Tibial nerve (tissue), 4 donors: Measurements from ENCODE around the gene DHX57. TPM values are rescaled to one million over a fixed set of nuclear protein-coding genes. Genes with fewer than 3 reads are reported as not detected.
A peak's percentile ranks its signal among the peaks of the same experiment; 100 is the strongest.

Source experiments
- DNase-seq, 2 donors: peaks; one replicate each; pipeline ENCODE4 v3.0.0-alpha.2; 2019; ENCODE audit warnings: low spot score in 2 of 2
- H3K27ac ChIP-seq, 4 donors: fragments of 200-600 bp; sonication (generic) in 3 of 4; one replicate each; pipeline ENCODE4 v1.5.1; 2017 to 2019; ENCODE audit warnings: mild to moderate bottlenecking in 1 of 4
- H3K27me3 ChIP-seq, 2 donors: fragments of 200-600 bp; sonication (generic) in 1 of 2; one replicate each; pipeline versions ENCODE4 v1.5.1 to v1.6.0; 2017 to 2019
- H3K36me3 ChIP-seq, 3 donors: fragments of 200-600 bp; sonication (generic); one replicate each; pipeline ENCODE4 v1.5.1; 2018 to 2019
- H3K4me1 ChIP-seq, 4 donors: fragments of 200-600 bp; sonication (generic) in 3 of 4; one replicate each; pipeline ENCODE4 v1.5.1; 2017 to 2019
- H3K4me3 ChIP-seq, 4 donors: fragments of 200-600 bp; sonication (generic) in 3 of 4; one replicate each; pipeline ENCODE4 v1.5.1; 2017 to 2019; ENCODE audit warnings: mild to moderate bottlenecking in 1 of 4, moderate library complexity in 1 of 4
- H3K9me3 ChIP-seq, 4 donors: fragments of 200-600 bp; sonication (generic) in 3 of 4; one replicate each; pipeline ENCODE4 v1.5.1; 2017 to 2019
- EP300 ChIP-seq, 2 donors: sonication (generic); formaldehyde crosslinking; IDR thresholded peaks; one replicate each; pipeline ENCODE4 v1.6.1; 2017; ENCODE audit warnings: antibody characterized with exemption in 2 of 2, mild to moderate bottlenecking in 1 of 2
- POLR2A ChIP-seq, 2 donors: fragments of 450-650 bp; IDR thresholded peaks; one replicate each; pipeline ENCODE4 v1.6.1; 2017; ENCODE audit warnings: antibody characterized with exemption in 2 of 2, mild to moderate bottlenecking in 2 of 2, moderate library complexity in 2 of 2
- WGBS, 2 donors: methylation state at CpG; one replicate each; pipeline ENCODE4 v1.1.5; 2018; 5-methylcytosine and 5-hydroxymethylcytosine counted together
- total RNA-seq, 4 donors: library from RNA; depleted of rRNA; stranded (reverse); fragments of >200 nt; gene quantifications; one replicate each; pipeline ENCODE4 v1.1.0, GENCODE V29; 2016
- TF ChIP-seq, protein P1 (sequence below), 5 experiments: fragments of 200-600 bp in 3 of 5; fragments of 450-650 bp in 2 of 5; sonication (generic) in 3 of 5; IDR thresholded peaks; one replicate each; pipeline ENCODE4 v1.5.1; 2016 to 2019; ENCODE audit warnings: antibody characterized with exemption in 5 of 5, mild to moderate bottlenecking in 3 of 5, moderate library complexity in 2 of 5

Gene DHX57
- total RNA-seq, 4 donors from 2014 or later: 11.1 to 22.0 (median 13.4) TPM

GRCh38 chr2:38751596-38752410 is 123.9 kb downstream of the DHX57 start:
- H3K4me1 ChIP-seq: peaks cover 0 to 57% (median 20%) of the 10 kb centered on the region in 4 donors
- no peaks in the 10 kb centered on the region for H3K27me3 ChIP-seq
- no peak for TF ChIP-seq POLR2A (IDR thresholded peaks at IDR 0.05)
- TF ChIP-seq, protein P1, sequence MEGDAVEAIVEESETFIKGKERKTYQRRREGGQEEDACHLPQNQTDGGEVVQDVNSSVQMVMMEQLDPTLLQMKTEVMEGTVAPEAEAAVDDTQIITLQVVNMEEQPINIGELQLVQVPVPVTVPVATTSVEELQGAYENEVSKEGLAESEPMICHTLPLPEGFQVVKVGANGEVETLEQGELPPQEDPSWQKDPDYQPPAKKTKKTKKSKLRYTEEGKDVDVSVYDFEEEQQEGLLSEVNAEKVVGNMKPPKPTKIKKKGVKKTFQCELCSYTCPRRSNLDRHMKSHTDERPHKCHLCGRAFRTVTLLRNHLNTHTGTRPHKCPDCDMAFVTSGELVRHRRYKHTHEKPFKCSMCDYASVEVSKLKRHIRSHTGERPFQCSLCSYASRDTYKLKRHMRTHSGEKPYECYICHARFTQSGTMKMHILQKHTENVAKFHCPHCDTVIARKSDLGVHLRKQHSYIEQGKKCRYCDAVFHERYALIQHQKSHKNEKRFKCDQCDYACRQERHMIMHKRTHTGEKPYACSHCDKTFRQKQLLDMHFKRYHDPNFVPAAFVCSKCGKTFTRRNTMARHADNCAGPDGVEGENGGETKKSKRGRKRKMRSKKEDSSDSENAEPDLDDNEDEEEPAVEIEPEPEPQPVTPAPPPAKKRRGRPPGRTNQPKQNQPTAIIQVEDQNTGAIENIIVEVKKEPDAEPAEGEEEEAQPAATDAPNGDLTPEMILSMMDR (IDR thresholded peaks at IDR 0.05): no peak
- no peak for TF ChIP-seq EP300 (IDR thresholded peaks at IDR 0.05)
- no peak for DNase-seq
- peaks cover 0 to 24% (median 20%) of the 10 kb centered on the region in 3 donors for H3K36me3 ChIP-seq
- 21 to 24% methylated on average over 18 of the region's 18 CpGs for WGBS, 2 donors
- no peaks in the 10 kb centered on the region for H3K9me3 ChIP-seq
- peak overlapping the region; percentile 40 to 95 (median 90) for H3K4me3 ChIP-seq
- peak overlapping the region; percentile 97 to 100 (median 98) for H3K27ac ChIP-seq

GRCh38 chr2:38750891-38751595 is 124.7 kb downstream of the DHX57 start, which contains the start of gene SRSF7:
Gene SRSF7, minus strand, starts transcription at chr2:38751361. Its CDS starts 105 bp downstream, at chr2:38751256.
- Histone ChIP-seq H3K36me3 (peaks cover 0 to 31% (median 22%) of the 10 kb centered on the region in 3 donors), H3K27ac (peak within 1 kb of the TSS; percentile 97 to 100 (median 98)), H3K4me1 (peaks cover 0 to 65% (median 21%) of the 10 kb centered on the region in 4 donors), H3K4me3 (peak within 1 kb of the TSS; percentile 74 to 95 (median 90)), H3K9me3 (no peaks in the 10 kb centered on the region), H3K27me3 (no peaks in the 10 kb centered on the region)
- 0% methylated on average over 55 to 68 of the region's 68 CpGs for WGBS, 2 donors
- TF ChIP-seq EP300 (IDR thresholded peaks at IDR 0.05): peak; percentile 76 to 100
- TF ChIP-seq, protein P1 (IDR thresholded peaks at IDR 0.05): peak in 2 of 5 experiments; percentile 47 to 65
- TF ChIP-seq POLR2A (IDR thresholded peaks at IDR 0.05): peak; percentile 100
- DNase-seq: peak; percentile 97

DNA sequence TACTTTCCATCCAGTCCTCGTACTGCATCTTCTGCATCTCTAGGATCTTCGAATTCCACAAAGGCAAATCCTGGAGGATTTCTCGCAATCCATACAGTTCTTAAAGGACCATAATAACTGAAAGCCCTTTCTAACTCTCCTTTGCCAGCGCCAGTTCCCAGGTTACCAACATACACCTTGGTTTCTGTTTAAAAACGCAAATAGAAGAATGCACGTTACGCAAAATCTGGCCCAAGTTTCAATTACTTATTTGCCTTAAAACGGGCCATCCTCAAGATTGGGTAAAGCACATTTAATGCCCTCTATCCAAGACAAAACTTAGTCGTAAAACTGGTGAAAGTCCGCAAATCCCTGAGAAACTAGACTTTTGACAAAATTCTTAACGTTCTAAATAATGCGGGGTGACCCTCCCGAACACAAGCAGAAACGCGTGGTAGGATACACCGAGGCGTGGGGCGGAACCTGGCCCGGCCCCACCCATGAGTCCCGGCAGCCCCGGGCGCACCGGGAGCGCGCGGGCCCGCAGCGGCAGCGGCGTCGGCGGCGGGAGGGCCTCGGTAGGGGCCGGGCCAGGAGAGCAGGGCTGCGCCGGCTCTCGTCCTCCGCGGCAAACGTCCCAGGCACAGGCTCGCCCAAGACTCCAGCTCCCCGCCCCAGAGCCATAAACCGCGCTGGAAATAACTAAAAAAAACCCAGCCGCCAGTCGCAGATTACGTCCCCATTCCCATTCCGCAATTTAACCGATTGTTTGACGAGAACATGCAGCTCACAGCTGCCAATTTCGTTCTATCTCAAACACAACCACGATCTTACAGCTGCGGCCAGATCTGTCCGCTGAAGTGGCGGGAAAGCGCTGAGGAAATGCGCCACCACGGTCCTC is 125.5 kb downstream of the DHX57 start:
- Histone ChIP-seq H3K4me1 (peaks cover 0 to 73% (median 21%) of the 10 kb centered on the region in 4 donors), H3K27me3 (no peaks in the 10 kb centered on the region), H3K36me3 (peaks cover 0 to 39% (median 22%) of the 10 kb centered on the region in 3 donors), H3K9me3 (no peaks in the 10 kb centered on the region), H3K27ac (peak overlapping the region; percentile 97 to 100 (median 98)), H3K4me3 (peak overlapping the region; percentile 74 to 95 (median 90))
- 0% methylated on average over 50 to 52 of the region's 59 CpGs for WGBS, 2 donors
- peak in 1 of 2 donors; percentile 43 for DNase-seq
- peak; percentile 82 to 93 for TF ChIP-seq POLR2A (IDR thresholded peaks at IDR 0.05)
- TF ChIP-seq EP300 (IDR thresholded peaks at IDR 0.05): peak in 1 of 2 donors; percentile 2
- TF ChIP-seq, protein P1 (IDR thresholded peaks at IDR 0.05): no peak

- Histone ChIP-seq H3K9me3 (no peaks in the 10 kb centered on the region), H3K27ac (peak overlapping the region in 3 of 4 donors; percentile 97 to 100 (median 97))
- 60 to 63% methylated on average over 26 of the region's 26 CpGs for WGBS, 2 donors
Measured at GRCh38 chr2:38748943-38749804, 126.6 kb downstream of the DHX57 start.

More at GRCh38 chr2:38748943-38749804, 126.6 kb downstream of the DHX57 start:
- Histone ChIP-seq H3K4me3 (peak overlapping the region; percentile 74 to 95 (median 90)), H3K4me1 (peaks cover 0 to 75% (median 21%) of the 10 kb centered on the region in 4 donors), H3K36me3 (peaks cover 0 to 50% (median 27%) of the 10 kb centered on the region in 3 donors), H3K27me3 (no peaks in the 10 kb centered on the region)
- no peak for TF ChIP-seq POLR2A (IDR thresholded peaks at IDR 0.05)
- DNase-seq: no peak
